Measurements from ENCODE around the gene ANO2. TPM values are rescaled to one million over a fixed set of nuclear protein-coding genes. Genes with fewer than 3 reads are reported as not detected.

Gene ANO2
- total and polyA plus RNA-seq, 4 donors, result 2.4 to 30.8 (median 27.8) TPM; not detected in 1

GRCh38 chr12:5577211-5577612 lies 367.8 kb downstream of the ANO2 start:
- WGBS, 2 donors, result 92 to 94% methylated on average over 3 of the region's 3 CpGs
- Histone ChIP-seq H3K4me3 (ENCODE audit: low read length in 2 of 2) (no peak overlapping the region), H3K27ac (ENCODE audit: low read depth in 1 of 2, low read length in 2 of 2) (no peak overlapping the region), H3K36me3 (ENCODE audit: control insufficient read depth in 1 of 2, insufficient read depth in 2 of 2, low read length in 1 of 2) (no peaks in the 10 kb centered on the region), H3K9me3 (ENCODE audit: control insufficient read depth, low read length) (no peaks in the 10 kb centered on the region), H3K27me3 (ENCODE audit: control insufficient read depth in 1 of 2, insufficient read depth in 2 of 2, low read length in 1 of 2) (no peaks in the 10 kb centered on the region), H3K4me1 (ENCODE audit: control insufficient read depth in 1 of 2, insufficient read depth in 2 of 2, low read length in 2 of 2) (no peaks in the 10 kb centered on the region)
- DNase-seq (no peak), ATAC-seq (ENCODE audit: low FRiP score) (no peak)
- intact Hi-C loops (cut with DNase I), result no loop called here

GRCh38 chr12:5575987-5576386 lies 369.1 kb downstream of the ANO2 start:
- Histone ChIP-seq H3K36me3 (ENCODE audit: control insufficient read depth in 1 of 2, insufficient read depth in 2 of 2, low read length in 1 of 2) (no peaks in the 10 kb centered on the region), H3K27me3 (ENCODE audit: control insufficient read depth in 1 of 2, insufficient read depth in 2 of 2, low read length in 1 of 2) (no peaks in the 10 kb centered on the region), H3K27ac (ENCODE audit: low read depth in 1 of 2, low read length in 2 of 2) (no peak overlapping the region), H3K9me3 (ENCODE audit: control insufficient read depth, low read length) (no peaks in the 10 kb centered on the region), H3K4me3 (ENCODE audit: low read length in 2 of 2) (no peak overlapping the region), H3K4me1 (ENCODE audit: control insufficient read depth in 1 of 2, insufficient read depth in 2 of 2, low read length in 2 of 2) (no peaks in the 10 kb centered on the region)
- DNase-seq (no peak), ATAC-seq (ENCODE audit: low FRiP score) (no peak)
- WGBS, 2 donors, result 90 to 91% methylated on average over 3 of the region's 3 CpGs
- intact Hi-C loops (cut with DNase I), result no loop called here

GRCh38 chr12:5575232-5575631 lies 369.8 kb downstream of the ANO2 start:
- 53 to 79% methylated on average over 5 of the region's 5 CpGs for WGBS, 2 donors
- no peak overlapping the region for H3K27ac ChIP-seq (ENCODE audit: low read depth in 1 of 2, low read length in 2 of 2)
- H3K4me1 ChIP-seq (ENCODE audit: control insufficient read depth in 1 of 2, insufficient read depth in 2 of 2, low read length in 2 of 2), result no peaks in the 10 kb centered on the region
- no peak for ATAC-seq (ENCODE audit: low FRiP score)
- H3K27me3 ChIP-seq (ENCODE audit: control insufficient read depth in 1 of 2, insufficient read depth in 2 of 2, low read length in 1 of 2), result no peaks in the 10 kb centered on the region
- H3K4me3 ChIP-seq (ENCODE audit: low read length in 2 of 2), result no peak overlapping the region
- intact Hi-C loops (cut with DNase I), result no loop called here
- no peaks in the 10 kb centered on the region for H3K9me3 ChIP-seq (ENCODE audit: control insufficient read depth, low read length)
- no peak for DNase-seq
- no peaks in the 10 kb centered on the region for H3K36me3 ChIP-seq (ENCODE audit: control insufficient read depth in 1 of 2, insufficient read depth in 2 of 2, low read length in 1 of 2)

- intact Hi-C loops (cut with DNase I), result no loop called here
- H3K27me3 ChIP-seq (ENCODE audit: control insufficient read depth in 1 of 2, insufficient read depth in 2 of 2, low read length in 1 of 2), result no peaks in the 10 kb centered on the region
- H3K27ac ChIP-seq (ENCODE audit: low read depth in 1 of 2, low read length in 2 of 2), result no peak overlapping the region
- DNase-seq (no peak), ATAC-seq (ENCODE audit: low FRiP score) (no peak)
- no peak overlapping the region for H3K4me3 ChIP-seq (ENCODE audit: low read length in 2 of 2)
- no peaks in the 10 kb centered on the region for H3K9me3 ChIP-seq (ENCODE audit: control insufficient read depth, low read length)
- H3K4me1 ChIP-seq (ENCODE audit: control insufficient read depth in 1 of 2, insufficient read depth in 2 of 2, low read length in 2 of 2), result no peaks in the 10 kb centered on the region
- 92 to 94% methylated on average over 5 of the region's 5 CpGs for WGBS, 2 donors
- no peaks in the 10 kb centered on the region for H3K36me3 ChIP-seq (ENCODE audit: control insufficient read depth in 1 of 2, insufficient read depth in 2 of 2, low read length in 1 of 2)
These were observed 371.7 kb downstream of the ANO2 start for GRCh38 chr12:5573390-5573789.

- Histone ChIP-seq H3K27me3 (ENCODE audit: control insufficient read depth in 1 of 2, insufficient read depth in 2 of 2, low read length in 1 of 2) (no peaks in the 10 kb centered on the region), H3K4me1 (ENCODE audit: control insufficient read depth in 1 of 2, insufficient read depth in 2 of 2, low read length in 2 of 2) (no peaks in the 10 kb centered on the region), H3K36me3 (ENCODE audit: control insufficient read depth in 1 of 2, insufficient read depth in 2 of 2, low read length in 1 of 2) (no peaks in the 10 kb centered on the region), H3K4me3 (ENCODE audit: low read length in 2 of 2) (no peak overlapping the region), H3K27ac (ENCODE audit: low read depth in 1 of 2, low read length in 2 of 2) (no peak overlapping the region), H3K9me3 (ENCODE audit: control insufficient read depth, low read length) (no peaks in the 10 kb centered on the region)
- no peak for DNase-seq
- ATAC-seq (ENCODE audit: low FRiP score), result no peak
- intact Hi-C loops (cut with DNase I), result no loop called here
- 21% methylated on average over 13 of the region's 13 CpGs for WGBS, 2 donors
These were observed 373.9 kb downstream of the ANO2 start for GRCh38 chr12:5571115-5571514.

GRCh38 chr12:5570416-5570815 lies 374.6 kb downstream of the ANO2 start:
- ATAC-seq (ENCODE audit: low FRiP score), result no peak
- intact Hi-C loops (cut with DNase I), result no loop called here

GRCh38 chr12:5568325-5568981 lies 376.6 kb downstream of the ANO2 start:
- H3K27ac ChIP-seq (ENCODE audit: low read depth in 1 of 2, low read length in 2 of 2), result no peak overlapping the region
- intact Hi-C loops (cut with DNase I), result no loop called here
- ATAC-seq (ENCODE audit: low FRiP score) (no peak), DNase-seq (no peak)
- H3K36me3 ChIP-seq (ENCODE audit: control insufficient read depth in 1 of 2, insufficient read depth in 2 of 2, low read length in 1 of 2), result no peaks in the 10 kb centered on the region
- H3K27me3 ChIP-seq (ENCODE audit: control insufficient read depth in 1 of 2, insufficient read depth in 2 of 2, low read length in 1 of 2), result no peaks in the 10 kb centered on the region
- H3K4me1 ChIP-seq (ENCODE audit: control insufficient read depth in 1 of 2, insufficient read depth in 2 of 2, low read length in 2 of 2), result no peaks in the 10 kb centered on the region
- H3K9me3 ChIP-seq (ENCODE audit: control insufficient read depth, low read length), result no peaks in the 10 kb centered on the region
- WGBS, 2 donors, result 84 to 94% methylated on average over 17 of the region's 17 CpGs
- H3K4me3 ChIP-seq (ENCODE audit: low read length in 2 of 2), result no peak overlapping the region

More at GRCh38 chr12:5570416-5570815, 374.6 kb downstream of the ANO2 start:
- Histone ChIP-seq H3K36me3 (ENCODE audit: control insufficient read depth in 1 of 2, insufficient read depth in 2 of 2, low read length in 1 of 2) (no peaks in the 10 kb centered on the region), H3K27me3 (ENCODE audit: control insufficient read depth in 1 of 2, insufficient read depth in 2 of 2, low read length in 1 of 2) (no peaks in the 10 kb centered on the region), H3K4me3 (ENCODE audit: low read length in 2 of 2) (no peak overlapping the region), H3K4me1 (ENCODE audit: control insufficient read depth in 1 of 2, insufficient read depth in 2 of 2, low read length in 2 of 2) (no peaks in the 10 kb centered on the region), H3K27ac (ENCODE audit: low read depth in 1 of 2, low read length in 2 of 2) (no peak overlapping the region), H3K9me3 (ENCODE audit: control insufficient read depth, low read length) (no peaks in the 10 kb centered on the region)
- DNase-seq, result no peak
- 68 to 70% methylated on average over 1 of the region's 1 CpG for WGBS, 2 donors

GRCh38 chr12:5567016-5567725 lies 377.9 kb downstream of the ANO2 start:
- Histone ChIP-seq H3K27me3 (ENCODE audit: control insufficient read depth in 1 of 2, insufficient read depth in 2 of 2, low read length in 1 of 2) (no peaks in the 10 kb centered on the region), H3K27ac (ENCODE audit: low read depth in 1 of 2, low read length in 2 of 2) (no peak overlapping the region), H3K4me1 (ENCODE audit: control insufficient read depth in 1 of 2, insufficient read depth in 2 of 2, low read length in 2 of 2) (no peaks in the 10 kb centered on the region), H3K36me3 (ENCODE audit: control insufficient read depth in 1 of 2, insufficient read depth in 2 of 2, low read length in 1 of 2) (no peaks in the 10 kb centered on the region), H3K9me3 (ENCODE audit: control insufficient read depth, low read length) (no peaks in the 10 kb centered on the region), H3K4me3 (ENCODE audit: low read length in 2 of 2) (no peak overlapping the region)
- 32 to 39% methylated on average over 14 of the region's 14 CpGs for WGBS, 2 donors
- no peak for ATAC-seq (ENCODE audit: low FRiP score)
- DNase-seq, result no peak
- intact Hi-C loops (cut with DNase I), result no loop called here

All from aorta (tissue), 5 donors.